AG09319 (cell line): ENCODE results near the gene PEPD.

Source experiments
- DNase-seq: peaks from one replicate; pipeline ENCODE4 v3.0.0-alpha.2; 2010; ENCODE audit warnings: low read depth; ENCODE audit errors: extremely low read depth
- CTCF ChIP-seq: IDR thresholded peaks from 2 replicates; pipeline ENCODE4 v1.5.1; 2011; ENCODE audit warnings: low read depth, mild to moderate bottlenecking, inconsistent platforms, low read length, moderate library complexity

PEPD gene

GRCh38 chr19:33398361-33399060 is 123.1 kb downstream of the PEPD start:
- no peak for DNase-seq
- TF ChIP-seq CTCF, result no peak

GRCh38 chr19:33397536-33398360 is 123.8 kb downstream of the PEPD start:
- DNase-seq, result no peak
- no peak; the same call in 1 of the 2 replicates for TF ChIP-seq CTCF

GRCh38 chr19:33396701-33397535 is 124.7 kb downstream of the PEPD start:
- DNase-seq, result no peak
- no peak for TF ChIP-seq CTCF

- no peak for DNase-seq
- TF ChIP-seq CTCF, result no peak
Observed at GRCh38 chr19:33395561-33396550, 125.7 kb downstream of the PEPD start.

GRCh38 chr19:33394723-33395560 is 126.6 kb downstream of the PEPD start:
- no peak for TF ChIP-seq CTCF
- no peak for DNase-seq
